OCI-M1 (cell line): ENCODE measurements around the gene MYCBP2.
"Not testable (repeated sequence)": the region's sequence is repeated elsewhere in the genome, so short reads cannot be mapped to it uniquely, and the experiment has no call there.

Experiments
- DNase-seq: peaks from one replicate; lab custom pipeline; 2025; lab: John Stamatoyannopoulos, UW

The MYCBP2 gene

GRCh38 chr13:77326905-77327604 is at the start of gene MYCBP2:
TSS of gene MYCBP2 (minus strand) at chr13:77327094. CDS start at chr13:77326775, 319 bp downstream.
- peak; percentile 98 for DNase-seq

GRCh38 chr13:77375560-77376108 is 48.7 kb upstream of the MYCBP2 start:
- DNase-seq = no peak

- peak; percentile 14 for DNase-seq
These were observed 47.9 kb upstream of the MYCBP2 start for GRCh38 chr13:77374786-77375185.

- DNase-seq = no peak
These were observed 47.4 kb upstream of the MYCBP2 start for GRCh38 chr13:77374339-77374738.

- DNase-seq = no peak
These were observed 46.6 kb upstream of the MYCBP2 start for GRCh38 chr13:77373502-77373901.

- peak; percentile 8 for DNase-seq
These were observed 45.4 kb upstream of the MYCBP2 start for GRCh38 chr13:77372275-77372674.

- DNase-seq = no peak
These were observed 44.0 kb upstream of the MYCBP2 start for GRCh38 chr13:77370888-77371287.

- no peak for DNase-seq
These were observed 35.3 kb upstream of the MYCBP2 start for GRCh38 chr13:77362166-77362565.

GRCh38 chr13:77360032-77360685 is 33.3 kb upstream of the MYCBP2 start:
- DNase-seq = no peak

- no peak for DNase-seq
These were observed 32.3 kb upstream of the MYCBP2 start for GRCh38 chr13:77359171-77359570.

- peak; percentile 18 for DNase-seq
These were observed 31.1 kb upstream of the MYCBP2 start for GRCh38 chr13:77358001-77358400.

- DNase-seq = no peak
These were observed 29.3 kb upstream of the MYCBP2 start for GRCh38 chr13:77356155-77356554.

GRCh38 chr13:77353995-77354394 is 27.1 kb upstream of the MYCBP2 start:
- peak; percentile 37 for DNase-seq

- DNase-seq = no peak
These were observed 24.4 kb upstream of the MYCBP2 start for GRCh38 chr13:77351315-77351714.

GRCh38 chr13:77350811-77351210 is 23.9 kb upstream of the MYCBP2 start:
- DNase-seq = no peak

GRCh38 chr13:77349365-77349764 is 22.5 kb upstream of the MYCBP2 start:
- no peak for DNase-seq

GRCh38 chr13:77347351-77347750 is 20.5 kb upstream of the MYCBP2 start:
- DNase-seq = not testable (repeated sequence)

- DNase-seq = no peak
These were observed 18.4 kb upstream of the MYCBP2 start for GRCh38 chr13:77345150-77345780.

- DNase-seq = no peak
These were observed 16.9 kb upstream of the MYCBP2 start for GRCh38 chr13:77343841-77344240.

GRCh38 chr13:77339408-77339807 is 12.5 kb upstream of the MYCBP2 start:
- no peak for DNase-seq

- DNase-seq = no peak
These were observed 12.1 kb upstream of the MYCBP2 start for GRCh38 chr13:77338961-77339401.

GRCh38 chr13:77338329-77338728 is 11.4 kb upstream of the MYCBP2 start:
- no peak for DNase-seq

GRCh38 chr13:77337159-77337558 is 10.3 kb upstream of the MYCBP2 start:
- peak; percentile 21 for DNase-seq
